ENCODE results near the gene CPNE7.

The CPNE7 gene

GRCh38 chr16:89552913-89553312, 22.6 kb upstream of the CPNE7 start:
- CTCF ChIA-PET, result no interaction called here
- H3K36me3 ChIP-seq (ENCODE audit: control insufficient read depth in 2 of 2, insufficient read depth in 1 of 2, low read length in 2 of 2), result peaks cover 0 to 93% of the 10 kb centered on the region in 2 experiments; a peak in 2 of 3 replicates
- no peaks in the 10 kb centered on the region for H3K4me1 ChIP-seq (ENCODE audit: control insufficient read depth, insufficient read depth, low read length)
- TF ChIP-seq ZSCAN16 (tag by site-specific recombination; IDR thresholded peaks at IDR 0.05), result no peak
- TF ChIP-seq GLI2 (tag by site-specific recombination; IDR thresholded peaks at IDR 0.05; ENCODE audit: borderline replicate concordance, low read depth), result no peak
- TF ChIP-seq ZNF530 (tag by site-specific recombination; IDR thresholded peaks at IDR 0.05; ENCODE audit: low read depth), result no peak
- TF ChIP-seq ZNF501 (tag by site-specific recombination; IDR thresholded peaks at IDR 0.05), result no peak
- POLR2A ChIA-PET, result no interaction called here
- no peak overlapping the region for H3K27ac ChIP-seq (ENCODE audit: extremely low read depth, low read depth, low read length)
- H3K4me3 ChIP-seq (ENCODE audit: low read depth, low read length), result no peak overlapping the region
- H3K9me3 ChIP-seq (ENCODE audit: control insufficient read depth, insufficient read depth, low read depth, low read length), result no peaks in the 10 kb centered on the region

GRCh38 chr16:89553733-89554132, 21.8 kb upstream of the CPNE7 start:
- TF ChIP-seq ZNF366 (tag by site-specific recombination; conservative IDR thresholded peaks at IDR 0.05) (no peak), ZNF843 (tag by site-specific recombination; IDR thresholded peaks at IDR 0.05) (no peak), EGR2 (tag by site-specific recombination; IDR thresholded peaks at IDR 0.05; ENCODE audit: low read depth) (no peak), SETDB1 (IDR thresholded peaks at IDR 0.05; ENCODE audit: insufficient read length, low read length) (no peak), ZFP37 (tag by site-specific recombination; IDR thresholded peaks at IDR 0.05) (no peak), REST (tag by site-specific recombination; IDR thresholded peaks at IDR 0.05) (no peak), ZNF37A (tag by site-specific recombination; IDR thresholded peaks at IDR 0.05) (no peak), KLF10 (tag by site-specific recombination; IDR thresholded peaks at IDR 0.05) (no peak), ZNF112 (tag by site-specific recombination; IDR thresholded peaks at IDR 0.05) (no peak), ZSCAN4 (tag by site-specific recombination; IDR thresholded peaks at IDR 0.05) (no peak)
- TF ChIP-seq, protein P1, sequence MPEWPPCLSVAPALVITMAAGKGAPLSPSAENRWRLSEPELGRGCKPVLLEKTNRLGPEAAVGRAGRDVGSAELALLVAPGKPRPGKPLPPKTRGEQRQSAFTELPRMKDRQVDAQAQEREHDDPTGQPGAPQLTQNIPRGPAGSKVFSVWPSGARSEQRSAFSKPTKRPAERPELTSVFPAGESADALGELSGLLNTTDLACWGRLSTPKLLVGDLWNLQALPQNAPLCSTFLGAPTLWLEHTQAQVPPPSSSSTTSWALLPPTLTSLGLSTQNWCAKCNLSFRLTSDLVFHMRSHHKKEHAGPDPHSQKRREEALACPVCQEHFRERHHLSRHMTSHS (tag by site-specific recombination; IDR thresholded peaks at IDR 0.05), result no peak
- TF ChIP-seq, protein P2, sequence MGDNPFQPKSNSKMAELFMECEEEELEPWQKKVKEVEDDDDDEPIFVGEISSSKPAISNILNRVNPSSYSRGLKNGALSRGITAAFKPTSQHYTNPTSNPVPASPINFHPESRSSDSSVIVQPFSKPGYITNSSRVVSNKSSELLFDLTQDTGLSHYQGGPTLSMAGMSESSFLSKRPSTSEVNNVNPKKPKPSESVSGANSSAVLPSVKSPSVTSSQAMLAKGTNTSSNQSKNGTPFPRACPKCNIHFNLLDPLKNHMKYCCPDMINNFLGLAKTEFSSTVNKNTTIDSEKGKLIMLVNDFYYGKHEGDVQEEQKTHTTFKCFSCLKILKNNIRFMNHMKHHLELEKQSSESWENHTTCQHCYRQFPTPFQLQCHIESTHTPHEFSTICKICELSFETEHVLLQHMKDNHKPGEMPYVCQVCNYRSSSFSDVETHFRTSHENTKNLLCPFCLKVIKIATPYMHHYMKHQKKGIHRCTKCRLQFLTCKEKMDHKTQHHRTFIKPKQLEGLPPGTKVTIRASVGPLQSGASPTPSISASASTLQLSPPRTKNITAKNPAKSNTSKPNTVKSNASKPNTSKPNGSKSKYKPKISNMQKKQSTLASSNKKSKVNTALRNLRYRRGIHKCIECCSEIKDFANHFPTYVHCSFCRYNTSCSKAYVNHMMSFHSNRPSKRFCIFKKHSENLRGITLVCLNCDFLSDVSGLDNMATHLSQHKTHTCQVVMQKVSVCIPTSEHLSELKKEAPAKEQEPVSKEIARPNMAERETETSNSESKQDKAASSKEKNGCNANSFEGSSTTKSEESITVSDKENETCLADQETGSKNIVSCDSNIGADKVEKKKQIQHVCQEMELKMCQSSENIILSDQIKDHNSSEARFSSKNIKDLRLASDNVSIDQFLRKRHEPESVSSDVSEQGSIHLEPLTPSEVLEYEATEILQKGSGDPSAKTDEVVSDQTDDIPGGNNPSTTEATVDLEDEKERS (tag by site-specific recombination; IDR thresholded peaks at IDR 0.05), result no peak

More at GRCh38 chr16:89553733-89554132, 21.8 kb upstream of the CPNE7 start:
- ChIA-PET POLR2A (interaction anchor here (0.6 kb wide), 1 partner anchor 29 kb away, joined by 4 read pairs; no protein-coding TSS in a partner anchor), CTCF (no interaction called here)
- Histone ChIP-seq H3K27ac (ENCODE audit: extremely low read depth, low read depth, low read length) (no peak overlapping the region), H3K4me1 (ENCODE audit: control insufficient read depth, insufficient read depth, low read length) (no peaks in the 10 kb centered on the region), H3K9me3 (ENCODE audit: control insufficient read depth, insufficient read depth, low read depth, low read length) (no peaks in the 10 kb centered on the region), H3K36me3 (ENCODE audit: control insufficient read depth in 2 of 2, insufficient read depth in 1 of 2, low read length in 2 of 2) (peaks cover 0 to 87% of the 10 kb centered on the region in 2 experiments; a peak in 2 of 3 replicates), H3K4me3 (ENCODE audit: low read depth, low read length) (no peak overlapping the region)

Measured in HEK293 (cell line).